GM19455 (cell line): Measurements from ENCODE around the gene PLA2G4A.

Experiments used
- ATAC-seq: cut with Tn5 transposase; IDR thresholded peaks from one replicate; pipeline ENCODE4 v1.9.1; 2021; ENCODE audit not compliant: unreplicated experiment

Gene PLA2G4A

DNA sequence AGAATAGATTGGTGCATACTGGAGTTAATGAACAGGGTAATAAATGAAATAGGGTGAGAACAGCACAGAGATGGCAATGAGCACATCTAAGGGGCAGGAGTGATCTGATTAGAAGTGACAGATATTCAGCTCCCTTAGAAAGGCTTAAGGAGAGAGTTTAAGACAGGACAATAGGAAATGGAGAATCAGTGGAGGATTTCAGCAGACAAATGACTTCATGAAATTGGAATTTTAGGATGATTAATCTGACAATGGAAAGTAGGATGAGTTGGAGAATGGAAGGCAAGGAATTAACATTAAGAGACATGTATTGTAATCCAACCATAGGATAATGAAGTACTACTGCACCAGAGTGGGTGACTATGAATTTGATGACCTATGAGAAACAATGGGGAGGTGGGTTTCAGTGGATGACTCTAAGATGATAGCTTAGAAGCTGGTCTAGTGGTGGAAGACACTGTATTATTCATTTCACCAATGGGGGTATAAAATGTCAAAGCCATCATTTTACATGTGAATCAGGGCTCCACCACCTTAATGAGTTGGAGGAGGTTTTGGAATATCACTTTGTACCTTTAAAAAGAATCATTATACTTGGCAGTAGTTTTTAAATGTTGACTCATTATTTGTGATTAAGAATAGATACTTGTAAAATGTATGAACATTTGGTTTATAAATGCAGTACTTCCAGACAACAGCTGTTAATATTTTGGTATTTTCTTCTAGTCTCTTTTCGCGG, 139.1 kb downstream of the PLA2G4A start:
- no peak for ATAC-seq

DNA sequence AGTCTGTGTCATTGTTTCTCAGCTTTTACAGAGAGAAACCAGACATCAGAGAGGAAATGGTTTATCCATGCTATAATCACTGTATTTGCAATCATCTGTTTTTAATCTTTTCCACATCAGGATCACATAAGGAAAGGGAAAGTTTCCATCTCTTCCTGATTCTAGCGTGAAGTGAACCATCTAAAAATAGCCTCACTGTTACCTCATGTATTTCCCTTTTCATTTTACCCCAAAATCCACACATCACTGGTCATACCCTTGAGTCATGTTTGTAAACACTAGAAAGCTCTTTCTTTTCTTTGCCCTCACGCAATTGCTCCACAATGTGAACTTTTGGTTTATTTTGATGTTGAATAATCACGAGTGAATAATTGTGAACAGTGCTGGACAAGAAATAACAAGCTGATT, 146.0 kb downstream of the PLA2G4A start:
- ATAC-seq: no peak

DNA sequence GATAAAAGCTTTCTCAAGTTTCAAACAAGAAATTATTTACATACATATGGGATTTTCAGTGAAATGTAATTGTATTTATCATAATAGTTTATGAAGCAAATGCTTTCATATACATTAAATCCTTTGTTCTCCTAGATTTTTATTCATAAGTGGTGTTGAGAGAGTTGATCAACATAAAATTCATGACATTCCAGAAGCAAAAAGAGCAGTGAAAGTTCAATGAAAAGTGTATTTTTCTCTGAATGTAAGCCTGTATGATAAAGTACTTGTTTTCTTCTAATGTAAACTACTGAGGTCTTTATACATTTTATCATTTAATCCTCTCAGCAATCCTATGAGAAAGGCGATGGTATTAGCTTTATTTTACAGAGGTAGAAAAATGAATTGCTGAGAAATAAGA, 146.5 kb downstream of the PLA2G4A start:
- ATAC-seq: no peak

DNA sequence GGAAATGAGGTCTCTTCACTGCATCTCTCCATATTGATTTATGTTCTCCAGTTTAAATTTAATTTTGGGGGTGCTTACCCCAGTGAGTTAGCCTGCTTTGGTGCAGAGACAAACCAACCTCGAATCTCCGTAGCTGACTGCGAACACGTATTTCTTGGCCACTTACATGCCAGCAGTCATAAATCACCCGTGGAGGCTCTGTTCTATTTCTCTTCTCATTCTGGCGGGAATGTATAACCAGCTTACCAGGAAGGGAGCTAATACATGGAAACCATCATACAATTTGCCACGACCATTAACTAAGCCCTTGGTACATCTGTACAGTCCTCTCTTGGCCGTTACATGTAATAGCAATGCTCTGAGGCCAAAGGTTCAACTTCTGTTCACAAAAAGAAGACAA, 148.0 kb downstream of the PLA2G4A start:
- no peak for ATAC-seq

DNA sequence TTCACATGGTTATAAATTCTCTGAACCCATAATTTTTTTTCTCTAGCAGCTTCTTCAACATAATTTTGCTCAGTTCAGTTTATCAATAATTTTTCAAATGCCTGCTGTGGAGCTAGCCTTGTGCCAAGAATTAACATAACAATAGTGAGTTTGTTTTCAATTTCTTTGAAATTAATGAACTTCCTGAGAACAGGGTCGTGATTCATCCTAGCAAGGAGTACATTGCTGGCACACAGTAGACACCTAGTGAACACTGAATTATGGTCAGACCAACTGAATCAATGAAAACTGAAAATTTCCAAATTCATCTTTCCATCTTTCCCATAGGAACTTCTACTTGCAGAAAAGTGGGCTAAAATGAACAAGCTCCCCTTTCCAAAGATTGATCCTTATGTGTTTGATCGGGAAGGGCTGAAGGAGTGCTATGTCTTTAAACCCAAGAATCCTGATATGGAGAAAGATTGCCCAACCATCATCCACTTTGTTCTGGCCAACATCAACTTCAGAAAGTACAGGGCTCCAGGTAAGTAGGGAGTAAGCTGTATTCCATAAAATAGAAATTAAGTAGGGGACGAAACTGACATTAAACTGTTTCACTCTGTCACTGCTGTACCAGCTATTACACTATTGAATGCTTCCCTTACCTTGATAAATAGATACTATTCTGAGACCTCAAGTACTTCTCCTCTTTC, 148.7 kb downstream of the PLA2G4A start:
- no peak for ATAC-seq

DNA sequence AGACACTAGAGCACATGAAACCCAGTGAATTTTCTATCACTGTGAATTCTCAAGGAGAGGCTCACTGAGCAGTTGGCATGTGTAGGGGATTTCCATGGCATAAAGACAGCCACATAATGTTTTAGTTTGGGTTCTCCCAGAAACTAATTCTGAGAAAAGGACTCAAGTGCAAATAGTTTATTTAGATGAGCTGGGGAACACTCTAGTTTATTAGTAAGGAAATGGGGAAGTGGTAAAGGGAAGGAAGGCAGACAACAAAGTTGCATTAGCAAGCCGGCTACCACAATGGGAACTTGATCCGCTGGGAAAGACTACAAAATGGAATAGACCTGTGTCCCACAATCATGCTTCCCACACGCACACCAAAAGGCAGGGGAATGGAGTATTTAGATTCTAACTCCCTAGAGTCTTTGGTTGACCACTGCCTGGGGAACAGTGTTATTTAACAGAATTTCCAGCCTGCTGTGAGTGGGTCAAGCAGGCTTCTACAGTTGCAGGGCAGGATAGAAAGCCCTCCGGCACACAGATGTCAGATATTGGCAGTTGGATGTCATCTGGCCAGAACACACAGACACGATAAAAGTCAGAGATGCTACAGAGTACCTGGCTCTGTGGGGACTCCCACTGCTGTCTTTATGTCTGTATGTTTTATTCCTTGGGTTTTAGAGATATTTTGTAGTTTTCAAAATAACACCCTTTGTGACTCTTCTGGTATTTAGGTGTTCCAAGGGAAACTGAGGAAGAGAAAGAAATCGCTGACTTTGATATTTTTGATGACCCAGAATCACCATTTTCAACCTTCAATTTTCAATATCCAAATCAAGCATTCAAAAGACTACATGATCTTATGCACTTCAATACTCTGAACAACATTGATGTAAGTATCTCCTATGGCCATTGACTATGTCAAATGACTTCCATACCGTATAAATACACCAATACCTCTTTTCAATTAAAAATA, 150.1 kb downstream of the PLA2G4A start:
- no peak for ATAC-seq

GRCh38 chr1:186980400-186980799, 151.7 kb downstream of the PLA2G4A start:
- ATAC-seq: no peak

DNA sequence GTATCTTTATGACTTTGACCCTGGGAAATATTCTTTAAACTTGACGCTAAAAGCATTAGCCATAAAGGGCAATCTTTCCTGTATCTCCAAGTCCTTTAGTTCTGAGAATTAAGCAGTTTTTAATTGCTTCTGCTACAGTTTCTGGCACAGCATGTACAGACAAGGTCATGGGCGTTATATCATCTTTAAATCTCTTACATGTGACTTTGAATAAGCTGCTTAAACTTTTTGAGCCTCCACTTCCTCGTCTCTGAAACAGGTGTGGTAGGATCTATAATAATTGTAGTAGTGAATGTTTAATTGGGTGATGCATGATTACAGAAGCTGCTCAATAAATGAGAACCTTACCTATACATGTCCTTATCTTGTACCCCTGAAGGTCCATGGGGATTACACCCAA, 153.4 kb downstream of the PLA2G4A start:
- ATAC-seq: no peak

DNA sequence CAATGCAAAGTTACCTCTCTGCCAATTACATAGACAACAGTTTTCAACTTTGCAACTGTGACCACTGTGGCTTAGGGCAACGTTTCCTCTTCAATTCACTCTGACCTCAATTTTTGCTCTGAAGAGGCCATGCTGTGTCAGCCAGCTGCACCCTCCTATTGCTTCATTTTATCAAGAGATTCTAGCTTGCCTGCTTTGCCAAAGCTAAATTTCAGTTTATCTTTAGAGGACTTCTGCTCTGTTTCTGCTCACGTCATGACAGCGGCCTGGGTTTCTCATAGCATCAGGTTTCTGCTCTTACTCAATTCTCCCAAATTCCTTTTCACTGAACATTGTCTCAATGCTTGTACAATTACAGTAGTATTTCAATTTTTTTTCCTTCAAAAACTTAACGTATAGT, 154.6 kb downstream of the PLA2G4A start:
- ATAC-seq: no peak

- ATAC-seq: no peak
Measured at GRCh38 chr1:186984959-186985358, 156.2 kb downstream of the PLA2G4A start.

GRCh38 chr1:186985889-186986491, 157.2 kb downstream of the PLA2G4A start:
- peak; percentile 66 for ATAC-seq

DNA sequence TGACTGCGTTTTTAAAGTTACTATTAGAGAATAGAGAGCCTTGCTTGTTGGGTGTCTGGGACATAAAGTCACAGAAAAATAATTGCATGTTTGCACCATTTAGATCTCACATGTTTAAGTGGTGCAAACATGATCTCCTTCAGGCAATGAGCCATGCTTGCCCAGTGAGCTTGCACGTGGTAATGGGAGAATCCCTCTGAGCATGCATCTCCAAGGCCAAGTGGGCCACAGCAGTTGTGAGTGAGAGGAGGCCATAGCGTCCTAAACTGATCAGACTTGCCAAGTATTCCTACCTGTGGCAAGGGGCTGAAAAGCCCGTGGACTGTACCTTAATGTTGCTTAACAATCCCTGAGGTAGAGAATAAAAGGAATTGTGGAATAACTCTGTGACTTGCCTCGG, 158.3 kb downstream of the PLA2G4A start:
- no peak for ATAC-seq

DNA sequence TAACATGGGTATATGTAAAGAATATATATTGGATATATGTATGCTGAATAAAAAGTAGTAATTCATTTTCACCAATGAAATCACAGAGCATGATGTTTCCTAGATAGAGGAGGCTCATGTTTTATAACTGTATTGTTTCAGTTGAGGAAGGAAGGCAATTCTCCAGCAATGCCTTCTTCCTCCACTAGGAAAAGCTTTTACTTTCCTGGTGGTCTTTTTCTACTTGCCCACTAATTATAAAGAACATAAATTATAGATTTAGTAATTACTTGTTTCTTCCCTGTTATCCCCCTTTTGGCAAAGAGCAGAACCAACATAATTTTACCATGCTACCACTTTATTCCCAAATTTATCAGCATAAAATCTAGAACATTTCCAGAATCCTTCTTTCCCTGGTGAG, 159.0 kb downstream of the PLA2G4A start:
- ATAC-seq: no peak

DNA sequence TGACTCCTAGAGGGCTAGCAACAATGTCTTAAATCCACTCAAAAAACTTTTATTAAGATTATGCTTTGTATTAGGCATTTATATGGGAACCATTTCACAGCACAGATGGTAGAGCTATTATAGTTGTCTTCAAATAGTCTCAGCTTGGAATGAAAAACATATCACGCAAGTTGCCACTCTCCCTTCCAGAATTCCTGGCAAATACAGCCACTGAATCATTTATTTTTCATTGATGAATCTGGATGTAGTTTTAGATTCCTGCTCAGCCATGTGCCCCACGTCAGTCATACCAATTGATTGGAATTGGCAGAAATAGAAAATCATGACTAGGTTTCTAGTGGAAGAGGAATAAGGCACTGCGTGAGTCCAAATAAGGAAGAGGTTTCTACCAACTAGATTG, 165.2 kb downstream of the PLA2G4A start:
- no peak for ATAC-seq

DNA sequence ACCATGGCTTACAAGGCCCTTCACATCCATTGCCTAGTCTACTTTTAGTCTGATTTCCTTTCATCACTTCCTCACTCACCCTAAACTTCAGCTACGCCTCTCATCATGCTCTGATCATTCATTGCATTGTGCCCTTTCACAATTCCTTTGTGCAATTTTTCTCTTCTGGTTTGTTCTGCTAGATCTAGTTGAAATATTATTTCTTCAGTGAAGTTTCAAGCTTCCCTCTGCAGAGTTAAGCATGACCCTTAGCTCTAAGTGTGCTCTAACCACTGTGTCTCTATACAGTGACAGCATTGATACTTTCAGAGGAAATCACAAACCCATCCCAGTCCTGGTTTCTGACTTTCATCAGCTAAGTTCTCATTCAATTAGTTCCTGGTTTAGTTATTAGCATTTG, 166.1 kb downstream of the PLA2G4A start:
- ATAC-seq: no peak

- ATAC-seq: no peak
Measured at GRCh38 chr1:186996816-186997215, 168.1 kb downstream of the PLA2G4A start.

GRCh38 chr1:186997877-186998276, 169.1 kb downstream of the PLA2G4A start:
- no peak for ATAC-seq

DNA sequence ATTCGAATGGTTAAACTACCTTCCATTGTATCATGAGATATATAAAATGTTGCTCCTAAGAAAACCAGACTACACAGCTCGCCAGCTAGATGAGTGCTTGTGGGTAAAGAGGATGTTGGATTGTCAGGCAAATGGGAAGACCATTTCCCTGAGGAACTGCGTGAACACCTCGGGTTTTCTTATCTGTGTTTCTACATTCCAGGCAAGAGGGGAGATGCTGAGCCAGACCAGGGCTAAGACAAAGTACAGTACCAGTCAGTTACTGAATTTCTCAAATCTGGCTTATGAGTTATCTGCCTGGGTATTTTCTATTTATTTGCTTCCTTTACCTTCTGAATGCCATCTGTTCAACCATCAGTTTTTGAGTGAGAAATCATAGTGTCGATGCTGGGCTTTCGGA, 170.8 kb downstream of the PLA2G4A start:
- no peak for ATAC-seq

GRCh38 chr1:187001198-187001889, 172.6 kb downstream of the PLA2G4A start:
- ATAC-seq: no peak

GRCh38 chr1:187003353-187003752, 174.6 kb downstream of the PLA2G4A start:
- ATAC-seq: no peak

DNA sequence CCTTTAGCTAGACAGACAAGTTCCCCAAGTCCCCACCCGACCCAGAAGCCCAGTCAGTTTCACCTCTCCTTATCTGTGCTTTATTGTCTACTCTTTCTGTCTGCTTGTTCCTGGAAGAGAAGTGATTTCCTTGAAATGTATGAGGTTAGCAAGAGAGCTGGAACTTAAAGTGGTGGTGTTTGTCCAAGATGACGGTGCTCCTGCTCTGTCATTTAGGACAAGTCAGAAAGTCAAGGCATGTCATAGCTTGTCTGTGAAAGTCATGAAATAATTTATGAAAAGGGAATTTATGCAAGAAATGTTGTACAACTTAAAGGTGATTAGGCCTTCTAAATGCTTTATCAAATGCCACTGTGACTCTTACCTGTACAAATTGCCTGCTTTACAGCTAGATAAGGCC, 178.1 kb downstream of the PLA2G4A start:
- ATAC-seq: no peak
